Left kidney (tissue), 2 donors: ENCODE results near the gene KLF16. TPM values are rescaled to one million over a fixed set of nuclear protein-coding genes. Genes with fewer than 3 reads are reported as not detected.
"Not testable (repeated sequence)": the region's sequence is repeated elsewhere in the genome, so short reads cannot be mapped to it uniquely, and the experiment has no call there.

Experiments
- DNase-seq: peaks from one replicate; pipeline ENCODE4 v3.0.0-alpha.2; 2013
- polyA plus RNA-seq: library from polyadenylated mRNA; unstranded; fragments of 120-200 nt; gene quantifications from one replicate; pipeline ENCODE4 v1.2.1, GENCODE V29; 2013; ENCODE audit not compliant: insufficient read length

The KLF16 gene
- polyA plus RNA-seq, 1 donor: 4.5 TPM

- DNase-seq: no peak
Observed at GRCh38 chr19:1884719-1885334, 21.4 kb upstream of the KLF16 start.

GRCh38 chr19:1884291-1884718, 20.9 kb upstream of the KLF16 start:
- no peak for DNase-seq

GRCh38 chr19:1883784-1884183, 20.4 kb upstream of the KLF16 start:
- DNase-seq: no peak

GRCh38 chr19:1882786-1883692, 19.7 kb upstream of the KLF16 start:
- DNase-seq: no peak

GRCh38 chr19:1882089-1882785, 18.9 kb upstream of the KLF16 start:
- DNase-seq: no peak

- DNase-seq: not testable (repeated sequence)
Observed at GRCh38 chr19:1881393-1882088, 18.2 kb upstream of the KLF16 start.

- no peak for DNase-seq
Observed at GRCh38 chr19:1880611-1881392, 17.4 kb upstream of the KLF16 start.

- DNase-seq: not testable (repeated sequence)
Observed at GRCh38 chr19:1879982-1880381, 16.6 kb upstream of the KLF16 start.

GRCh38 chr19:1878583-1878982, 15.2 kb upstream of the KLF16 start:
- DNase-seq: not testable (repeated sequence)

- DNase-seq: not testable (repeated sequence)
Observed at GRCh38 chr19:1877280-1877660, 13.9 kb upstream of the KLF16 start.

- not testable (repeated sequence) for DNase-seq
Observed at GRCh38 chr19:1876496-1877279, 13.3 kb upstream of the KLF16 start.

GRCh38 chr19:1875646-1876495, 12.5 kb upstream of the KLF16 start:
- DNase-seq: peak; percentile 90

GRCh38 chr19:1875265-1875645, 11.9 kb upstream of the KLF16 start:
- not testable (repeated sequence) for DNase-seq

GRCh38 chr19:1874554-1875185, 11.3 kb upstream of the KLF16 start:
- no peak for DNase-seq

GRCh38 chr19:1873524-1874473, 10.4 kb upstream of the KLF16 start:
- DNase-seq: no peak

- no peak for DNase-seq
Observed at GRCh38 chr19:1872807-1873523, 9.6 kb upstream of the KLF16 start.

GRCh38 chr19:1871630-1872029, 8.3 kb upstream of the KLF16 start:
- no peak for DNase-seq
